Measurements from ENCODE around the gene GRIP1.

GRCh38 chr12:66661357-66661756 lies 17.5 kb downstream of the GRIP1 start:
- TF ChIP-seq CTCF (IDR thresholded peaks at IDR 0.05 in 4 of 5, conservative IDR thresholded peaks at IDR 0.05 in 1 of 5) (no peak), POLR2A (IDR thresholded peaks at IDR 0.05) (no peak)
